ENCODE results near the gene PPP4R4. TPM values are rescaled to one million over a fixed set of nuclear protein-coding genes. Genes with fewer than 3 reads are reported as not detected.

The PPP4R4 gene
- total RNA-seq, 1 donor from 2014 or later, result 25.5 TPM

DNA sequence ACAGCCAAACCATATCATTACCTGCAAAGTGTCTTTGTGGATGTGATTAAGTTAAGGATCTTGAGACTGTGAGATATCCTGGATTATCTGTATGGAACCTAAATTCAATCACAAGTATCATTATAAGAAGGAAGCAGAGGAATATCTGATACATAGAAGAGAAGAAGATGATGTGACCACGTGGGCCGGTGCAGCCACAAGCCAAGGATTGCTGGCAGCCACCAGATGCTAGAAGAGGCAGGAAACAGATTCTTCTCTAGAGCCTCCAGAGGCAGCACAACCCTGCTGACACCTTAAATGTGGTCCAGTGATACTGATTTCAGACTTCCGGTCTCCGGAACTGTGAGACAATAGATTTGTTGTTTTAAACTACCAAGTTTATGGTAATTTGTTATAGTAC, 38.6 kb upstream of the PPP4R4 start:
- TF ChIP-seq EZH2phosphoT487 (IDR thresholded peaks at IDR 0.05) (no peak), EZH2 (IDR thresholded peaks at IDR 0.05) (no peak), CTCF (IDR thresholded peaks at IDR 0.05) (no peak)
- Histone ChIP-seq H3K4me2 (no peak overlapping the region), H3F3A (ENCODE audit: low read depth) (peaks cover under 1% of the 10 kb centered on the region), H3K36me3 (no peaks in the 10 kb centered on the region), H3K4me1 (peaks cover 6% of the 10 kb centered on the region), H3K9ac (no peak overlapping the region), H3K9me3 (ENCODE audit: low read depth) (peaks cover 6% of the 10 kb centered on the region), H4K20me1 (ENCODE audit: low read depth) (no peaks in the 10 kb centered on the region), H3K79me2 (ENCODE audit: low read depth) (no peaks in the 10 kb centered on the region), H3K4me3 (no peak overlapping the region), H2AFZ (replicated peaks) (no peak overlapping the region), H3K27ac (no peak overlapping the region), H3K27me3 (no peaks in the 10 kb centered on the region)
- Mint-ChIP-seq H3K4me1 (peaks cover 14% of the 10 kb centered on the region), H3K27ac (no peak overlapping the region), H3K27me3 (ENCODE audit: insufficient read depth, low read depth) (peaks cover 8% of the 10 kb centered on the region), H3K4me3 (no peak overlapping the region), H3K36me3 (no peaks in the 10 kb centered on the region), H3K9me3 (peaks cover 7% of the 10 kb centered on the region)
- DNase-seq (ENCODE audit: low spot score), result no peak

- Histone ChIP-seq H3K4me2 (no peak overlapping the region), H2AFZ (replicated peaks) (peak overlapping the region; percentile 88), H3K9ac (no peak overlapping the region), H3K79me2 (ENCODE audit: low read depth) (no peaks in the 10 kb centered on the region), H4K20me1 (ENCODE audit: low read depth) (no peaks in the 10 kb centered on the region), H3K4me3 (no peak overlapping the region), H3K9me3 (ENCODE audit: low read depth) (peaks cover 6% of the 10 kb centered on the region), H3F3A (ENCODE audit: low read depth) (no peaks in the 10 kb centered on the region), H3K27ac (no peak overlapping the region), H3K27me3 (no peaks in the 10 kb centered on the region), H3K36me3 (no peaks in the 10 kb centered on the region), H3K4me1 (peaks cover 6% of the 10 kb centered on the region)
- no peaks in the 10 kb centered on the region for H3K36me3 Mint-ChIP-seq
- no peak overlapping the region for H3K27ac Mint-ChIP-seq
- peaks cover 7% of the 10 kb centered on the region for H3K9me3 Mint-ChIP-seq
- peaks cover 8% of the 10 kb centered on the region for H3K27me3 Mint-ChIP-seq (ENCODE audit: insufficient read depth, low read depth)
- H3K4me3 Mint-ChIP-seq, result no peak overlapping the region
- peaks cover 14% of the 10 kb centered on the region for H3K4me1 Mint-ChIP-seq
- TF ChIP-seq EZH2 (IDR thresholded peaks at IDR 0.05), result no peak
- peak; percentile 88 for TF ChIP-seq CTCF (IDR thresholded peaks at IDR 0.05)
- DNase-seq (ENCODE audit: low spot score), result peak; percentile 89
These were observed 37.4 kb upstream of the PPP4R4 start for GRCh38 chr14:94136575-94137331.

DNA sequence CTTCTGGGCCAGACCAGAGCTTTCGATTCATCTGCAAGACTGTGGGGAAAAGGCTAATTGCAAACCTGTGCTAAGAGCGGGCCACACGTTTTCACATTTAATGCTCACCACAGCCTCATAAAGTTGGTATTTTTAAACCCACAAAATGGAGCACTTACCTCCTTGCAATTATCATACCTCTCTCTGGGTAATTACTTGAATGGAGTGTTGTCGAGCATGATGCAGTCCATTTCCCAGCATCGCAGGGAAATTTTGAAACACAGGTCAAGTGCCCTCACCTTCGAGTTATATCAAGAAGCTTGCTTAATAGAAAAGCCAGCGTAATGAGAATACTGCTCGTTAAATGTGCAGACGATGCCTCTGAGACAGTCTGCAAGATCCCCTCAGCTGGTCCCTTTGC, 35.9 kb upstream of the PPP4R4 start:
- TF ChIP-seq EZH2phosphoT487 (IDR thresholded peaks at IDR 0.05) (no peak), EZH2 (IDR thresholded peaks at IDR 0.05) (no peak), CTCF (IDR thresholded peaks at IDR 0.05) (no peak)
- Mint-ChIP-seq H3K27me3 (ENCODE audit: insufficient read depth, low read depth) (peaks cover 10% of the 10 kb centered on the region), H3K36me3 (no peaks in the 10 kb centered on the region), H3K4me3 (no peak overlapping the region), H3K4me1 (peaks cover 14% of the 10 kb centered on the region), H3K27ac (no peak overlapping the region), H3K9me3 (peaks cover 7% of the 10 kb centered on the region)
- DNase-seq (ENCODE audit: low spot score), result no peak
- Histone ChIP-seq H3K9ac (no peak overlapping the region), H4K20me1 (ENCODE audit: low read depth) (no peaks in the 10 kb centered on the region), H3K4me3 (no peak overlapping the region), H2AFZ (replicated peaks) (peak overlapping the region; percentile 26), H3F3A (ENCODE audit: low read depth) (peaks cover 3% of the 10 kb centered on the region), H3K4me1 (peaks cover 6% of the 10 kb centered on the region), H3K4me2 (no peak overlapping the region), H3K27ac (no peak overlapping the region), H3K36me3 (no peaks in the 10 kb centered on the region), H3K79me2 (ENCODE audit: low read depth) (no peaks in the 10 kb centered on the region), H3K9me3 (ENCODE audit: low read depth) (peaks cover 6% of the 10 kb centered on the region), H3K27me3 (no peaks in the 10 kb centered on the region)
